HEK293T (cell line): ENCODE data around the gene UNC5CL.

ENCODE experiments used
- ARNT ChIP-seq: fragments of 450-650 bp; IDR thresholded peaks from 2 replicates; pipeline ENCODE4 v1.6.1; 2017; ENCODE audit warnings: mild to moderate bottlenecking
- BHLHE40 ChIP-seq: fragments of 450-650 bp; IDR thresholded peaks from 2 replicates; pipeline ENCODE4 v1.6.1; 2016; ENCODE audit warnings: mild to moderate bottlenecking, moderate library complexity, borderline replicate concordance
- CTBP1 ChIP-seq: fragments of 450-650 bp; IDR thresholded peaks from 2 replicates; pipeline ENCODE4 v1.6.1; 2016; ENCODE audit warnings: borderline replicate concordance
- ELF4 ChIP-seq: fragments of 450-650 bp; IDR thresholded peaks from 2 replicates; pipeline ENCODE4 v1.6.1; 2017; ENCODE audit warnings: antibody characterized with exemption
- FOXA1 ChIP-seq: fragments of 450-650 bp; IDR thresholded peaks from 2 replicates; pipeline ENCODE4 v1.6.1; 2016; ENCODE audit warnings: mild to moderate bottlenecking
- FOXK2 ChIP-seq: fragments of 450-650 bp; IDR thresholded peaks from 2 replicates; pipeline ENCODE4 v1.6.1; 2016; ENCODE audit warnings: mild to moderate bottlenecking
- HDGF ChIP-seq: fragments of 450-650 bp; IDR thresholded peaks from 2 replicates; pipeline ENCODE4 v1.6.1; 2017; ENCODE audit warnings: antibody characterized with exemption, borderline replicate concordance
- L3MBTL2 ChIP-seq: fragments of 450-650 bp; conservative IDR thresholded peaks from 2 replicates; pipeline ENCODE4 v1.6.1; 2016; ENCODE audit warnings: mild to moderate bottlenecking
- NFRKB ChIP-seq: fragments of 450-650 bp; IDR thresholded peaks from 2 replicates; pipeline ENCODE4 v1.6.1; 2016; ENCODE audit warnings: mild to moderate bottlenecking, moderate library complexity
- SP1 ChIP-seq: fragments of 450-650 bp; IDR thresholded peaks from 2 replicates; pipeline ENCODE4 v1.6.1; 2017
- SUZ12 ChIP-seq: fragments of 450-650 bp; IDR thresholded peaks from 2 replicates; pipeline ENCODE4 v1.6.1; 2016; ENCODE audit warnings: mild to moderate bottlenecking
- TARDBP ChIP-seq: fragments of 450-650 bp; IDR thresholded peaks from 2 replicates; pipeline ENCODE4 v1.6.1; 2016
- TF ChIP-seq, protein P1 (sequence below): fragments of 450-650 bp; IDR thresholded peaks from 2 replicates; pipeline ENCODE4 v1.6.1; 2016

DNA sequence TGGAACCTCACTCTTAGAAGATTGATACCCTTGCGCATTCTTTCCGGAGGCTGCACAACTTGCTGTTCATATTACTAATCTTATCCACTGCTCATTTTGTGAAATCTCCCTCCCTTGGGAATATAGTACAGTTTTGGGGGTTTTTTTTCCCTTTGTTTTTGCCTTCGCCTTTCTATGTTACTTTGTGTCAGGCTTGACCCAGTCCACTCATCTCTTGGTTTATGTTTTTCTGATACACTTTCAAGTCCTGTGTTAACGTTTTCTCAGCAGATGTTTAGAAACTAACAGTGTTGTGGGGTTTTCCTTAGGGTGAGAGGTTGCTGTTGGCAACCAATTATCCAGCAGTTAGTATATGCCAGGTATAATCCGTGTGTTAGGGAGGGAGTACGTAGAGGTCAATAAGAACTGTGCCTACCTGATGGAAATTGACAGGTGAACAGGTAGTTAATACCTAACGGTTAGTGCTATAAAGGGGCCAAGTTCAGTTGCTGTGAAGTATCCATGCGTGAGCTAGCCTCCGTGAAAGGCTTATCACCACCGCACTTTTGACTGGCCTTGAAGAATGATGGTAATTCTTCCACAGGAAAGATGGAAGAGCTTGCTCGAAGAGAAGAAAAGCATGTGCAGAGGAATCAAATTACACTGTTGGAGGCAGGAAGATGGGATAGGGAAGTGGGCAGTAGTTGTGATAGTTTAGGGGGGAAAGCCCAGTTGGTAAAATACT is 35.1 kb upstream of the UNC5CL start:
- TF ChIP-seq SUZ12 (no peak), HDGF (no peak), CTBP1 (no peak), FOXK2 (no peak), TARDBP (no peak), ELF4 (no peak; the same call in 1 of the 2 replicates), ARNT (no peak), NFRKB (no peak), L3MBTL2 (peak; percentile 74), SP1 (no peak), FOXA1 (no peak), BHLHE40 (no peak)
- TF ChIP-seq, protein P1, sequence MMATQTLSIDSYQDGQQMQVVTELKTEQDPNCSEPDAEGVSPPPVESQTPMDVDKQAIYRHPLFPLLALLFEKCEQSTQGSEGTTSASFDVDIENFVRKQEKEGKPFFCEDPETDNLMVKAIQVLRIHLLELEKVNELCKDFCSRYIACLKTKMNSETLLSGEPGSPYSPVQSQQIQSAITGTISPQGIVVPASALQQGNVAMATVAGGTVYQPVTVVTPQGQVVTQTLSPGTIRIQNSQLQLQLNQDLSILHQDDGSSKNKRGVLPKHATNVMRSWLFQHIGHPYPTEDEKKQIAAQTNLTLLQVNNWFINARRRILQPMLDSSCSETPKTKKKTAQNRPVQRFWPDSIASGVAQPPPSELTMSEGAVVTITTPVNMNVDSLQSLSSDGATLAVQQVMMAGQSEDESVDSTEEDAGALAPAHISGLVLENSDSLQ = no peak
